Natural killer cell (primary cell): ENCODE data around the gene ITPR1. TPM values are rescaled to one million over a fixed set of nuclear protein-coding genes. Genes with fewer than 3 reads are reported as not detected.

Source experiments
- ATAC-seq, 3 donors: fragments of 150-1000 bp in 2 of 3; fragments of 200-7000 bp in 1 of 3; cut with Tn5 transposase; 1 replicate in 1 of 3; 2 replicates in 2 of 3; pipeline ENCODE4 v1.10.0; 2021; ENCODE audit warnings: mild to moderate bottlenecking in 2 of 3, moderate library complexity in 2 of 3
- DNase-seq, 2 donors: peaks; one replicate each; pipeline versions ENCODE4 v3.0.0 to v3.0.0-alpha.2; 2013 to 2021; ENCODE audit warnings: mixed read lengths in 1 of 2
- H3K27ac ChIP-seq: one replicate; pipeline ENCODE4 v1.5.1; 2013; ENCODE audit warnings: mild to moderate bottlenecking, low read length
- H3K27me3 ChIP-seq: one replicate; pipeline ENCODE4 v1.6.1; 2013; ENCODE audit warnings: low read length; ENCODE audit not compliant: control insufficient read depth, insufficient read depth
- H3K36me3 ChIP-seq: one replicate; pipeline ENCODE4 v1.6.1; 2013; ENCODE audit warnings: low read length; ENCODE audit not compliant: control insufficient read depth, insufficient read depth
- H3K4me1 ChIP-seq: one replicate; pipeline ENCODE4 v1.6.1; 2013; ENCODE audit warnings: low read length; ENCODE audit not compliant: control insufficient read depth, insufficient read depth
- H3K4me3 ChIP-seq: one replicate; pipeline ENCODE4 v1.5.1; 2013; ENCODE audit warnings: low read length
- H3K9me3 ChIP-seq: one replicate; pipeline ENCODE4 v1.6.1; 2013; ENCODE audit warnings: low read length; ENCODE audit not compliant: control insufficient read depth, insufficient read depth
- H3K27ac Mint-ChIP-seq, 2 donors: one replicate each; pipeline ENCODE4 v1.8.0; 2022; ENCODE audit warnings: mild to moderate bottlenecking in 2 of 2, mixed read lengths in 2 of 2, moderate library complexity in 1 of 2
- H3K27me3 Mint-ChIP-seq, 2 donors: one replicate each; pipeline ENCODE4 v1.8.0; 2022; ENCODE audit warnings: low read depth in 2 of 2, mixed read lengths in 2 of 2
- H3K36me3 Mint-ChIP-seq: one replicate; pipeline ENCODE4 v1.8.0; 2022; ENCODE audit warnings: mixed read lengths
- H3K4me1 Mint-ChIP-seq, 2 donors: one replicate each; pipeline ENCODE4 v1.8.0; 2022; ENCODE audit warnings: mixed read lengths in 2 of 2
- H3K4me3 Mint-ChIP-seq: one replicate; pipeline ENCODE4 v1.8.0; 2022; ENCODE audit warnings: mild to moderate bottlenecking, moderate library complexity, mixed read lengths
- H3K9me3 Mint-ChIP-seq, 2 donors: one replicate each; pipeline ENCODE4 v1.8.0; 2022; ENCODE audit warnings: mixed read lengths in 2 of 2
- CTCF ChIP-seq: fragments of 200-600 bp; IDR thresholded peaks from one replicate; pipeline ENCODE4 v1.8.0; 2022; ENCODE audit warnings: antibody characterized with exemption
- WGBS: methylation state at CpG from one replicate; pipeline ENCODE4 v1.1.7; 2013; ENCODE audit warnings: missing lambda C conversion rate; ENCODE audit not compliant: insufficient coverage; 5-methylcytosine and 5-hydroxymethylcytosine counted together
- intact Hi-C: fragments of 100-400 bp; cut with micrococcal nuclease; formaldehyde crosslinking; loops from one replicate; pipeline ENCODE4 v1.14.2; 2022
- total RNA-seq, 4 donors: library from RNA; stranded (reverse); fragments of 120-200 nt in 1 of 4; gene quantifications; one replicate each; pipeline versions ENCODE4 v1.2.3 to v1.2.4, GENCODE V29; 2013 to 2022

Gene ITPR1
- total RNA-seq, 3 donors from 2014 or later (not counting 1 experiment from before 2014, with no cell fraction given): 86.7 to 123 (median 94.8) TPM

GRCh38 chr3:4564270-4564669, 71.1 kb downstream of the ITPR1 start:
- H3K4me1 Mint-ChIP-seq: peaks cover 20 to 29% of the 10 kb centered on the region in 2 donors
- Histone ChIP-seq H3K4me1 (no peaks in the 10 kb centered on the region), H3K27ac (no peak overlapping the region), H3K36me3 (no peaks in the 10 kb centered on the region), H3K4me3 (no peak overlapping the region), H3K9me3 (no peaks in the 10 kb centered on the region), H3K27me3 (no peaks in the 10 kb centered on the region)
- H3K36me3 Mint-ChIP-seq: no peaks in the 10 kb centered on the region
- no peak for TF ChIP-seq CTCF
- intact Hi-C loops: no loop called here
- DNase-seq (no peak), ATAC-seq (no peak)
- over 99% methylated on average over 7 of the region's 7 CpGs for WGBS
- no peak overlapping the region for H3K27ac Mint-ChIP-seq
- no peaks in the 10 kb centered on the region for H3K27me3 Mint-ChIP-seq
- no peaks in the 10 kb centered on the region for H3K9me3 Mint-ChIP-seq
- no peak overlapping the region for H3K4me3 Mint-ChIP-seq

- intact Hi-C loops: no loop called here
- H3K4me3 ChIP-seq: no peak overlapping the region
- Mint-ChIP-seq H3K27ac (no peak overlapping the region), H3K36me3 (no peaks in the 10 kb centered on the region), H3K4me3 (no peak overlapping the region), H3K27me3 (no peaks in the 10 kb centered on the region), H3K9me3 (no peaks in the 10 kb centered on the region), H3K4me1 (peaks cover 24 to 29% of the 10 kb centered on the region in 2 donors)
- no peak for ATAC-seq
- H3K36me3 ChIP-seq: no peaks in the 10 kb centered on the region
- DNase-seq: no peak
- H3K27me3 ChIP-seq: no peaks in the 10 kb centered on the region
- TF ChIP-seq CTCF: no peak
- H3K4me1 ChIP-seq: no peaks in the 10 kb centered on the region
- H3K9me3 ChIP-seq: no peaks in the 10 kb centered on the region
- H3K27ac ChIP-seq: no peak overlapping the region
- 64% methylated on average over 4 of the region's 5 CpGs for WGBS
Measured at GRCh38 chr3:4564928-4565586, 71.9 kb downstream of the ITPR1 start.

DNA sequence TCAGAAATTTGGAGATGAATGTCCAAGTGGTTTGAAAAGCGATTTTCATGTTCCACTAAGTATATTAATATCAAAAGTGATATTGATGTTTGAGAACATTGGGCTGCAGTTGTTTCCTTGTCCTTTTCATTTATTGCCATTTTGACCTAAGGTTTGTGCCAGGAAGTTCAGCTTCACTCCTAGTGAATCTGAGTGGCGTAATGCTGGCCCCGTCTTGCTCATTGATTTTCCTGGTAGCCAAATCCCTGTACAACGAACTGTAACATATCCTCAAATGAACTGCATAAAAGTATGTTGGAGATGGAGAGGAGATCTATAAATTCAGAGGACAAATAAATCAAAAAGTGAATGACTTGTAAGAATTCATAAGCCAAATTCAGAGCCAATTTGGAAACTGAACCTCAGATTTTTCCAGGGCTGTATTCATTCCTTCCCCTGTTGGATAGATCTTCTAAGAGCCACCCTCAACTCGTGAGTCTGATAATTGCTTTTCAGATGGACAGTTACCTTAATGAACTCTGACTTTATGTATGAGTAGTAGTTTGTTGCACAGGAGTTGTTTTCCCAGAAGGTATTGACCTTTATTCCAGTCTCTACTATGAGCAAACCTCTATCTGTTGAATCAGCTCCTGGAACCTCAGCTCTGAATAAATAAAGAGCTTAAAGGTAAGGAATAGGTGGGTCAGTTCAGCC, 72.8 kb downstream of the ITPR1 start:
- peaks cover 3% of the 10 kb centered on the region for H3K4me1 ChIP-seq
- no peak for TF ChIP-seq CTCF
- H3K9me3 ChIP-seq: no peaks in the 10 kb centered on the region
- Mint-ChIP-seq H3K9me3 (no peaks in the 10 kb centered on the region), H3K27me3 (no peaks in the 10 kb centered on the region), H3K27ac (no peak overlapping the region), H3K4me1 (peaks cover 29 to 32% of the 10 kb centered on the region in 2 donors), H3K4me3 (no peak overlapping the region), H3K36me3 (no peaks in the 10 kb centered on the region)
- DNase-seq (no peak), ATAC-seq (no peak)
- no peaks in the 10 kb centered on the region for H3K27me3 ChIP-seq
- intact Hi-C loops: no loop called here
- no peak overlapping the region for H3K4me3 ChIP-seq
- no peak overlapping the region for H3K27ac ChIP-seq
- no peaks in the 10 kb centered on the region for H3K36me3 ChIP-seq
- WGBS: 100% methylated on average over 3 of the region's 5 CpGs
